Amygdala (tissue), 56 donors: Measurements from ENCODE around the gene OLIG1.

ENCODE experiments used
- DNase-seq, 56 donors: peaks; one replicate each; lab custom pipeline; 2025; lab: John Stamatoyannopoulos, UW

Gene OLIG1

DNA sequence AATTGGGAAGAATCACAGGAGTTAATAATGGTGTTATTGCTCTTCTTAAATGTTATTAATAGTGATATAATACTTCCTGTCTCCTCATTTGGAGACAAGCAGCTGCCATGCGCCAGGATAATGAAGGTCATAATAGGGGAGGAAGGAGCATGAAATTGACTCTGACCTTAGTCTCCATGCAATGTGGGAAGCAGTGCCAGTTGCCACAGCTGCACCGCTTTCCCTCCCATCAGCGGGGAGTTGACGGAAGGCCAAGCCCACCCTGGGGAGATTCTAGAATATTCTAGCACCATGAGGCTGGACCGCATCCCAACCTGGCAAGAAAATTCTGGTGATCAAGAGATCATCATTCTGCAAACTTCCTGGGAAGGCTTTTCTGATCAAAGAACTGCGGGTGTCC is 11.0 kb upstream of the OLIG1 start:
- DNase-seq = peak in 3 of 56 donors; percentile 44 to 69 (median 52)

DNA sequence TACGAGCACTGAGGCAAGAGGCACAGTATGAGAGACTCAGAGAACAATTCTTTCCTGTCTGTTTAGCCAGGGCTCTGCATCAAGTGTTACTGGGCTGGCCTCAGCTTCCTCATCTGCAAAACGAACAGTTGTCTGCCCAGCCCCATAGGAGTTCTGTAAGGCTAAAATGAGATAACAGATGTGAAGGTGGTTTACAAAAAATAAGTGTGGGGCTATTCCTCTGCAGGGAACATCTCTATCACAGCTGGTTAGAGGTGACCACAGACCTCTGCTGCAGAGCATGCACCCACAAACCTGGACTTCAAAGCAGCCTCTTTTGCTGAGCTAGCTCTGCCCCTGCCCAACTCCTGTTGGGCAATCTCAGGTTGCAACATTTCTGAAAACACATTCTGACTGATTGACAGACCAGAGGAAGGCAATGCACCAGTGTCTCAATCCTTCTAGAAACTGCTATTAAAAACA is 10.5 kb upstream of the OLIG1 start:
- DNase-seq = peak in 6 of 56 donors; percentile 23 to 61 (median 50)

DNA sequence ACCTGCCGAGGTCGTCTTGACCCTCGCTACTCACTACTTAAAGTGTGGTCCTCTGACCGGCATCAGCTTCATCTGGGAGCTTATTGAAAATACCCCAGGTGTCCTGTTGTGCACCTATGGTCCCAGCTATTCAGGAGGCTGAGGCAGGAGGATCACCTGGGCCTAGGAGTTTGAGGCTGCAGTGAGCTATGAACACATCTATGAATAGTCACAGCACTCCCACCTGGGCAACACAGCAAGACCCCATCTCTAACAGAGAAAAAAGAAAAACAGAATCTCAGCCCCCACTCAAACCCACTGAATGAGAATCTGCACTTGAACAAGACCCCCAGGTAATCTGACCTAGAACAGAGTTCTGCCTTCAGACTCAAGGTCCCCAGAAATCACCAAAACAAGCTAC is 8.7 kb upstream of the OLIG1 start:
- no peak for DNase-seq

DNA sequence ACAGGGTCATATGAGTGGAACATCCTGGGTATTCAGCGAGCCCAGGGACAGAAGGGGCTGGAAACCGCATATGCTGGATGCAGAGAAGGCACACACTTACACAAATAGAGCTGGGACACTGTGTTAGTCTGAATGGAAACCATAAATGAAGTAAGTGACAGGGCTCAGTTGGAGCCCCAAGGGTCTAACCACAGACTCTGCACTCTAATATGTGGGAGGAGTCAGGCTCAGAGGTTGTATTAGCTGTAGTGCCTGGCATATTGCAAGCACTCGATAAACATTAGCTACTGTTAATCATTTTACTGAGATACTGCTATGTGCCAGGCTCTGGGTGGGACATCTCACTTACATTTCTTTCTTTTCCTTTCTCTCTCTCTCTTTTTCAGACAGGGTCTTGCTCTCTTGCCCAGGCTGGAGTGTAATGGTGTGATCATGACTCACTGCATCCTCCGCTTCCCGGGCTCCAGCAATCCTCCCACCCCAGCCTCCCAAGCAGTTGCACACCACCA is 6.5 kb upstream of the OLIG1 start:
- DNase-seq = no peak

DNA sequence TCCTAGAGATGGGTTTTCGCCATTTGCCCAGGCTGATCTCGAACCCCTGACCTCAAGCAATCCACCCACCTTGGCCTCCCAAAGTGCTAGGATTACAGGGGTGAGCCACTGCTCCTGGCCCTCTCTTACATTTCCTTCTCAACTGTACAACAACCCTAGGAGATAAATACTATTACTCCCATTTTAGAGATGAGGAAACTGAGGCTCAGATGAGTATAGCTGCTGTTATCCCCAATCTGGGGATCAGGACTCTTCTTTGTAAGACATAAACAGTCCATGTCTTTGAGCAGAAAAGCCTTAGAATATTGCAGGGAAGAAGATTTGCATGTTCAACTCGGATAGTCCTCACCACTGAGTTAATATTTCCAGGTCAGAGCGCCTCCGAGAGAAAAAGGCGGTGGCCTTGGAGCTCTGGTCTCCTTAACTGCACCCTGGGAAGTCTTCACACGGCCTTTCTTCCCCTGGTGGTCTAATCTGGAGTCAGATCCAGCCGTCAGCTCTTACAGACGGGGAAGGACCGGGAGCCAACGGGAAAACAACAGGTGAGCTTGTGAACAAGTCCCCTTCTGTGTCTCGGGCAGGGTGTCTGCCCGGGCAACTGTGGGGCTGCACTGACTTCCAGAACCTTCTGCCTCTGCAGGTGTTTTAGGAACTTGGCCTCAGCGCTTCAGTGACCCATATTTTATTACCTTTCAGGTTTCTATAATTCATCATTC is 5.9 kb upstream of the OLIG1 start:
- DNase-seq = peak in 8 of 56 donors; percentile 30 to 59 (median 43)

DNA sequence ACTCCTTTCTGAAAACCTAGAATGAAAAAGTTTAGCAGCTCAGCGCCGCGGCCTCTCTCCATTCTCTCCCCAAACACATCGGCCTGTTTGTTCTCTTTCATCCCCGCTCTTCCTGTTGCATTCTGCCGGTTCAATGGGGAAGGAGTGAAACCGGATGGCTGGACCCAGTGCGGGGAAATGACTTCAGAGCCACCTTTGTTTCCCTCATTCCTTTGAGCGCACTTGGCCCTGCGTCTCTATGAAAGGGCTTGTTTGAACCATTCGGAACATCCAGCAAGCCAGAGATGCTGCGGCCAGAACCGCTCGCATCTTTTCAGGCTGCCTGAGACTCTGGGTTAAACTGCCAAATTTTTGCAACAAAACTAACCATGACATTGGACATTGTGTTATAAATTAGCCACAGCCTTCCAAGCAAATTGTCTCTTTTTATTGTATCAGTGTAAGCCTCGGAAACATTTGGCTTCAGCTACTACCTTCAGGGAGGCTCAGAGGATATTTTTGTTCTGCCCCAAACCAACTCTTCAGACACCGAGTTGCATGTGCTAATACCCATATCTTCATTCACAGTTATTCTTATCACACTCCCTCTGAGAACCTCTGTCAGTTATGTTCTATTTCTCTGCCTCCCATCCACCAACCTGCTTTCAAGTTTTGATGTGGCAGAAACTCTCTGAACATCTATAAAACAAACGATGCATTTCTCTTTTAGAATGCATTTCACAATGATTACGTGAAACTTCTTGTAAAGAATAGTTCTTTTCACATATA is 5.1 kb upstream of the OLIG1 start:
- DNase-seq = peak in 41 of 56 donors; percentile 22 to 76 (median 47)

DNA sequence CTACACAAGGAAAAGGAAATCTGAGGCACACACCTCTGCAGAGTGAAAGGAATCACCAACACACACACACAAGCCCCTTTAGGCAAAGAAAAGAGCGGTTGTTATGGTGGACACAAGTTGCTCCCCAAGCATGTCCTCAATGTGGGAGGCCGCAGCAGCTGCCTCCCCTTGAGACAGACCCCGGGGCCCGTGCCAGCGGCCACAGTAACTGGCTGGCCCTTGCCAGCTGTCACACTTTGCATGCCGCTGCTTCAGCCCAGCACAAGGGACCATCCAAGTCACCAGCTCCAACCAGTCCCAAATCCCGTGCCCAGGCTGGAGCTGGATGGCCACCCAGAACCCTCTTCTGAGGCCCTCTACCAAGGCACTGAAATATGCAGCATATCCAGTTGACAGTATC is 2.9 kb upstream of the OLIG1 start:
- DNase-seq = peak in 5 of 56 donors; percentile 14 to 32 (median 20)

DNA sequence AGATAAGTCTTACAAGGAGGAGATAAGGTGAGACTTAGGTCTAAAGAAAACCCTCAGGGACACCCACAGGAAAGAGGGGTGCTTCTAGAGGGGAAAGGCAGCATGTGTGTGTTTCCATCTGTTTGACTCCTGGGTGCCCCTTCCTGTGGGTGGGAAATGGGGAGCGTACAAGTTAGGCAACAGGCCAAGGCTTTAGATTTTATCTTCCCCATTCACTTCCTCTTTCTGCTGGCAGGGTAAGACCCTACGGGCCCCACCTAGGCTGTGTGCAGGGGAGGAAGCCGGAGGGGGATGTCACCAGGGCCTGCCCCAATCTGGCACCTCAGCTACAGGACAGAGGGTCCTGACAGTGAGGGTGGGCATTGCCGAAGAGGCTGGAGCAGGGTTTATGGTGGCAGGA is 2.5 kb upstream of the OLIG1 start:
- DNase-seq = no peak

DNA sequence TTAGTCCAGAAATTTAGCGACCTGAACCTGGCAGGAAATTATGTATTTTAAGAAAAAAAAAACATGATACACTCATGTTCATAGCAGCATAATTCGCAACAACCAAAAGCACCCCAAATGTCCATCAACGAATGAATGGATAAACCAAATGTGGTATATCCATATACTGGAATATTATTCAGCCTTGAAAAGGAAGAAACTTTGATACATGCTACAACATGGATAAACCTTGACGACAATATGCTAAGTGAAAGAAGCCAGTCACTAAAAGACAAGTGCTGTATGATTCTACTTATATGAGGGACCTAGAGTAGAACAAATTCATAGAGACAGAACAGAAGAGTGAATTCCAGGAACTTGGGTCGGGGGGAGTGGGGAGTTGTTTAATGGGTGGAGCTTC is 698 bp upstream of the OLIG1 start:
- DNase-seq = no peak

DNA sequence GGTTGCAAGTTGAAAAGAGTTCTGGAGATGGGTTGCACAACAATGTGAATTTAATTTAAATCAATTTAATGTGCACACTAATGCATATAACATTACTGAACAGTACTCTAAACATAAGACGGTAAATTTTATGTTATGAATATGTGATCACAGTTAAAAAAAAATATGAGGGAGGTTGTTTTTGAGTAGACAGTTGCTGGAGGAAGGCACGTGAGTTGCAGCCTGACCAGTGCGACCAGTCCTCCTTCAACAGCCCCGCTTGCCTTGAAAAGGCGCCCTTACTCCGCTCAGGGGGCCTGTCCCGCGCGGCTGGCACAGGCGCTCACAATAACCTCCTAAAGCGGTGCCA is 322 bp upstream of the OLIG1 start:
- DNase-seq = no peak

DNA sequence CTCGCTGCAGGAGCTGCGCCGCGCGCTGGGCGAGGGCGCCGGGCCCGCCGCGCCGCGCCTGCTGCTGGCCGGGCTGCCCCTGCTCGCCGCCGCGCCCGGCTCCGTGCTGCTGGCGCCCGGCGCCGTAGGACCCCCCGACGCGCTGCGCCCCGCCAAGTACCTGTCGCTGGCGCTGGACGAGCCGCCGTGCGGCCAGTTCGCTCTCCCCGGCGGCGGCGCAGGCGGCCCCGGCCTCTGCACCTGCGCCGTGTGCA is 730 bp downstream of the OLIG1 start:
- no peak for DNase-seq

DNA sequence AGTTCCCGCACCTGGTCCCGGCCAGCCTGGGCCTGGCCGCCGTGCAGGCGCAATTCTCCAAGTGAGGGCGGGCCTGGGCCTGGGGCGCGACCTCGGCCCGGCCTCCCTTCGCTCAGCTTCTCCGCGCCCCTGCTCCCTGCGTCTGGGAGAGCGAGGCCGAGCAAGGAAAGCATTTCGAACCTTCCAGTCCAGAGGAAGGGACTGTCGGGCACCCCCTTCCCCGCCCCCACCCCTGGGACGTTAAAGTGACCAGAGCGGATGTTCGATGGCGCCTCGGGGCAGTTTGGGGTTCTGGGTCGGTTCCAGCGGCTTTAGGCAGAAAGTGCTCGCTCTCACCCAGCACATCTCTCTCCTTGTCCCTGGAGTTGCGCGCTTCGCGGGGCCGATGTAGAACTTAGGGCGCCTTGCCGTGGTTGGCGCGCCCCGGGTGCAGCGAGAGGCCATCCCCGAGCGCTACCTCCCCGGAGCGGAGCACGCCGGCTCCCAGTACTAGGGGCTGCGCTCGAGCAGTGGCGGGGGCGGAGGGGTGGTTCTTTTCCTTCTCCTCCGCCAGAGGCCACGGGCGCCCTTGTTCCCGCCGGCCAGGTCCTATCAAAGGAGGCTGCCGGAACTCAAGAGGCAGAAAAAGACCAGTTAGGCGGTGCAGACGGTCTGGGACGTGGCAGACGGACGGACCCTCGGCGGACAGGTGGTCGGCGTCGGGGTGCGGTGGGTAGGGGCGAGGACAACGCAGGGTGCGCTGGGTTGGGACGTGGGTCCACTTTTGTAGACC is 1.2 kb downstream of the OLIG1 start:
- DNase-seq = peak in 14 of 56 donors; percentile 13 to 49 (median 27)

DNA sequence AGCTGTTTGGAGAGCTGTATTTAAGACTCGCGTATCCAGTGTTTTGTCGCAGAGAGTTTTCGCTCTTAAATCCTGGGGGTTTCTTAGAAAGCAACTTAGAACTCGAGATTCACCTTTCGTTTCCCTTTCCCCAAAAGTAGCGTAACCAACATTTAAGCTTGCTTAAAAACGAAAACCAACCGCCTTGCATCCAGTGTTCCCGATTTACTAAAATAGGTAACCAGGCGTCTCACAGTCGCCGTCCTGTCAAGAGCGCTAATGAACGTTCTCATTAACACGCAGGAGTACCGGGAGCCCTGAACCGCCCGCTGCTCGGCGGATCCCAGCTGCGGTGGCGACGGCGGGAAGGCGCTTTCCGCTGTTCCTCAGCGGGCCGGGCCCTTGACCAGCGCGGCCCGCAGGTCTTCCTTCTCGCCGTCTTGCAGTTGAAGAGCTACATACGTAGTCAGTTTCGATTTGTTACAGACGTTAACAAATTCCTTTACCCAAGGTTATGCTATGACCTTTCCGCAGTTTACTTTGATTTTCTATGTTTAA is 1.9 kb downstream of the OLIG1 start:
- DNase-seq = peak in 3 of 56 donors; percentile 5 to 36 (median 10)

DNA sequence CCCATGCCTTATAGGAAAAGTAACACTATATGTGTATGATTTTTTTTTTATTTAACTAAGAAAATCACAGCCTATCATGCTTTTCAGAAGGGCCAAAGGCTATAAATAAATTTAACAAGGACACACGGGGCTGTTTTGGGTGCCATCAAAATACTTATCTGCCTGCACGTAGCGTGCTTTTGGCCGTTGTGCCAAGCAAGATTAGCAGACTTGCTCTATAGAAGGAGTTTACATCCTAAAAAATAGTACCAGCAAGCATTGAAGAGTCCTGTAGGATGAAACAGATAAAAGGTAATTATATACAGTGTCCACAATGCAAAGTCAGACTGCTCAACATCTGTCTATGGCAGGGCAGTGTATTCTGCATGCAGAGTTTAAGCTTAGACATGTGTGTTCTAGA is 3.7 kb downstream of the OLIG1 start:
- DNase-seq = no peak

DNA sequence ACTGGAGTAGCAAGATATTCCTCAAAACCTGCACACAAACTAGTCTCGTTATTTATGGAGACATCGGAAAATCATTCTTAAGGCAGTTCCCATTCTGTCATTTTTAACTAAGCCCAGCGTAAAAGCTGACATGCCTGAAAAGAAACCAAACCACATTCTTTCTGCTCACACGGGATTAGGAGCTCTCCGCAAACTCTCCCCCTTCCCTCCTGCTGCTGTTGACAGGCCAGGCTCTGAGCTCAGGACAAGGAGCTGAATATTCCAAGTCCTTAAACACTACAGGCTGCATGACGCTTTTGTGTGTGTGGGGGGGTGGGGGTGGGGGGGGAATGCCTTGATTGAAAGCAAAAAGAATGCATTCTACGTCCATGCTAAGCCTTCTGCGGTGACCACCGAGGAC is 5.2 kb downstream of the OLIG1 start:
- DNase-seq = peak in 6 of 56 donors; percentile 9 to 35 (median 25)

DNA sequence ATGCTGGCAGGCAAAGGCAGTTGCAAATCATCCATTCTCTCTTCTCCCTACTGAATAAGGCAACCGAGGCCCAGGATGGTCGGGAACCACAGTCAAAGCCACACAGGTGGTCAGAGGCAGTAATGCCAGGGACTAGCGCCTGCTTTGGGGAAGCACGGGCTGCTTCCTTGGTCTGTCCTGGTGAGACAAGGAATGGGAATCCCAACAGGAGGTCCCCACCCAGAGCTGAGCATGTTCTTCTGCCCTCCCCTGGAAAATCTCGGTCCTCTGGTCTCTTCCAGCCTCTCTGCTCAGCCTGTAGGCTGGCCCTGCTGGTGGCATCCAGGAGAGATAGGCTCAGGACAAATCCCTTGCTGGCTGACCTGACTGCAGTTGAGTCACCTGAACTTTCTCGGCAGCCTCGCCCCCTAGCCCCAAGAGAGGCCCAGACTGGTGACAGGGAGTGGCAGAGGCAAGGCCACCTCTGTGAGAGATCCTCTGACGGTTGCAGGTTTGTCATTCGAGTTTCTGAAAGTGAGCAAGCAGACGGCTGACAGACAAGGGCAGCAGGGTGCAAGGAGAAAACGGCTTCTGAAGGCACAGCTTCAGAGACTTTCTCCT is 5.8 kb downstream of the OLIG1 start:
- DNase-seq = peak in 1 of 56 donors; percentile 8

DNA sequence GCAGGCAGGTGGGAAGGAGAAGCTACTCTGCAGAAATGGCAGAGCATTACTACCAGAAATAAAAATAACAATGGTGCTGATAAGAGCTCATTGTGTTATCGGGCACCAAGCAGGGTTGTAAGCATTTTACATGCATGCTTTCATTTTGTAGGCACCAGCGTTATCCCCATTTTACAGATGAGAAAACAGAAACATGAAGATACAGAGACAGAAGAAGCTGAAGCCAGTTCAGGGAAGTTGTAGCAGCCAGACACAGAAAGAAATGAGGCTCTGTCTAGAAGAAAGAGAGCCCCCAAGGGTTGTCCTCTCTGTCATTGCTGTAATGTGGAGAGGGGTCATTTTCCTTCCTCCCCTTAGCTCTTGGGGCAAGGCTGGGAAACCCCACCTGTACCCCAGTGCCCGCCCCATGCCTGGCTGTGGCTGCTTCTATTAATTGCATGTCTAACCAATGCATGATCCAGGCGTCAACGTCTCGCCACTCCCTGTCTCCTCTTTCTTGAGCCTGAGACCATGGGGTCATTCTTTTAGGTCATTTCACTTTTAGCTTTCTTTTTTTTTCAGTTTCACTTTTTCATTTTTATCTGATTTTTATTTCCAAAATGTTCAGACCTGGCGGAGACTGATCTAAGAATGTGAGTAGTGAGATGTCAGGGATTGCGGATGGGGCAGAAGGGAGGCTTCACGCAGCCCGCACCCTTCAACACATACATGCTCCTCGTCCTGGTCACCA is 6.8 kb downstream of the OLIG1 start:
- no peak for DNase-seq

DNA sequence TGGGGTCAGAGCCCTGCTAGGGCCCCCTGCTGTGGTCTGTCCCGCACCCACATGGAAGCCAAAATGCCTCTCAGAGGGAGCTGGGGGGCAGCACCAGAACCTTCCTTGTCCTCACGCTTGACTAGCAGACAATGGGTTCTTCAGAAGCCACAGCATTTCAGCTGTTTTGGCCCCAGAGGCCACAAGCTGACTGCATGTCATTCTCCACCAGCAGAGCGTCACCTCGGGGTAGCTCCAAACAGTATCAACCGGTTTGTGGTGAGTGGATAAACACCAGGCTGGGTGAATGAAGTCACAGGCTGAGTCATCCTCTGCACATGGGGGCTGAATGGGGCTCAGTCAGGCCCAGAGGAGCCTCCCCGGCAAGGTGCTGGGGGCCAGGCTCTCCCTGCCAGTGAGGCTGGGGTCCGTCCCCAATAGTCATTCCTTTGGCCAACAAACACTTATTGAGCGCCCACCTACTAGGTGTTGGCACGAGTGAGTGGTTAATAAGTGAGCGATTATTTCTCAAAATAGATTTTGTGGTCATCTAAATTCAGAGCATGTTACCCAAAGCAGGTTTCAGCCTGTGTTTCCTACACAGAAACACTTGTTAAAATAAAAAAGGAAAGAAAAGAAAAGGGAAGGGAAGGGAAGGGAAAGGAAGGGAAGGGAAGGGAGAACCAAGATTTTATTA is 9.1 kb downstream of the OLIG1 start:
- DNase-seq = peak in 55 of 56 donors; percentile 19 to 95 (median 78)

DNA sequence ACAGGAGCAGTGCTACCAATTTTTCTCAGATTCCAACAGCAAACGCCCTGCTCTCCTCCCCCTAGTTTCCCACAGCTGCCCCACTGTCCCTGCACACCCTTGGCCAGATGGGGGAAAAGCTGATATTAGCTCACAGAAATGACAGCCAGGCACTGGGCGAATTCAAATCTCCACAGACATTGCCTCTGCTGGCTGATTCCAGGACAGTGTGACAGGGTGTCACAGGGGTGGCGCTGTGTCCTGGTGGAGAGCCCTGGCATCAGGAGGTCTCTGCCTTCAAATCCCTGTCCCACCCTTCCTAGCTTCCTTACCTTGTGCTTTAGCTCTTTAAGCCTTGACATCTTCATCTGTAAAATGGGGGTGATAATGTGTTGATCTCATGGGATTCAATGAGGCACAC is 10.4 kb downstream of the OLIG1 start:
- DNase-seq = peak in 10 of 56 donors; percentile 13 to 43 (median 20)
